Activated CD8-positive, alpha-beta memory T cell treated with anti-CD3 and anti-CD28 coated beads, Interleukin-2, amount 50 U/mL, for 1 hour (primary cell): ENCODE measurements around the gene MAP7D1.
"Not testable (repeated sequence)": the region's sequence is repeated elsewhere in the genome, so short reads cannot be mapped to it uniquely, and the experiment has no call there.

Experiments used
- DNase-seq: peaks from one replicate; pipeline ENCODE4 v3.0.0-alpha.2; 2020; ENCODE audit errors: extremely low read depth

Gene MAP7D1

DNA sequence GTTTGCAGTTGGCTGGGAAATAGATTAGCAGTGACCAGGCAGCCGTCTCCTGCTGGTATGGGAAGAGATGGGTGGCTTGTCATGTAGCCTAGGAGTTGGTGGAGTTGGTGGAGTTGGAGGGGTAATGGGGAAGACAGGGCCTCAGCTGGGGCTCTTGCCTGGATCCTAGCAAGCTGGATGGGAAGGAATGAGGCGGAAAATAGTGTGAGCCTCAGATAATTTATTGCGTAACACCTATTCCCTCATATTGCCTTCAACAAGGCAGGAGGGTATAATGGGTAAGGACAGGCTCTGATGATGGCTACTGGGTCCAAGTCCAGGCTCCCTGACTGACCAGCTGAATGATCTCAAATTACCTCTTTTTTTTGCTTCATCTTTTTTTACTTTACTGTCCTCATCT is 12.6 kb downstream of the MAP7D1 start:
- no peak for DNase-seq

- DNase-seq = no peak
These were observed 14.9 kb downstream of the MAP7D1 start for GRCh38 chr1:36170643-36171412.

GRCh38 chr1:36172017-36172747 is 16.2 kb downstream of the MAP7D1 start:
- DNase-seq = no peak

DNA sequence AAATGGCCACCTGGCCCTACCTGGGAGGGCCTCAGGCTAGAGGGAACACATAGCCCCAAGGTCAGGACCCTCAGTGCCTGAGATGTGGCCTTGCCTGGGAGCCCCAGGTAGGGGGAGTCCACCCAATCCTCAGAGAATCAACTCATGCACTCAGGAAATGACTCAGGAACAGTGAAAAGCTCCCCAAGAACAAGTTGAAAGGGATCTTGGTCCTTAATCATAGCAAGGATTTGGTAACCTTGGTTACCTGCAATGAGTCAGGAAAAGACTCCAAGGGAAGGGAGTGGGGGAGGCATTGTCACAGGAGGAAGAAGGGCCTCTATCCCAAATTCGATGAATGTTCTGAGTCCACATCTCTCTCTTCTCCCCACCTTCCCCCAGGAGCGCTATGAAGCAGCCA is 17.0 kb downstream of the MAP7D1 start:
- DNase-seq = no peak

DNA sequence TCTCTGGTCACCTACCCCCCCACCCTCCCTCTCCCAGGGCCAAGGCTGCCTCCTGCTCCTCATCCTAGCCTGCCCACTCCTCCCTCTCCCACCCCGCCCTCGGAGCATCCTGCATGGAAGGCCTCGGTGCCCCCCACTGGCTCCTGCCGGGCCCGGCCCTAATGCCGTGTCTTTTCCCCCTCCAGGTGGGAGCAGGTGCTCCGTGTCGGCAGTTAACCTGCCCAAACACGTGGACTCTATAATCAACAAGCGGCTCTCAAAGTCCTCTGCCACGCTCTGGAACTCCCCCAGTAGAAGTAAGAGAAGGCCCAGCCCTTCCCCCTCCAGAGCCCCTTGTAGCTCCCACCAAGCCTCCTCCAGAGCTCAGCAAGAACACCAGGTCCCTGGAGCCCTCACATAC is 18.8 kb downstream of the MAP7D1 start:
- no peak for DNase-seq

DNA sequence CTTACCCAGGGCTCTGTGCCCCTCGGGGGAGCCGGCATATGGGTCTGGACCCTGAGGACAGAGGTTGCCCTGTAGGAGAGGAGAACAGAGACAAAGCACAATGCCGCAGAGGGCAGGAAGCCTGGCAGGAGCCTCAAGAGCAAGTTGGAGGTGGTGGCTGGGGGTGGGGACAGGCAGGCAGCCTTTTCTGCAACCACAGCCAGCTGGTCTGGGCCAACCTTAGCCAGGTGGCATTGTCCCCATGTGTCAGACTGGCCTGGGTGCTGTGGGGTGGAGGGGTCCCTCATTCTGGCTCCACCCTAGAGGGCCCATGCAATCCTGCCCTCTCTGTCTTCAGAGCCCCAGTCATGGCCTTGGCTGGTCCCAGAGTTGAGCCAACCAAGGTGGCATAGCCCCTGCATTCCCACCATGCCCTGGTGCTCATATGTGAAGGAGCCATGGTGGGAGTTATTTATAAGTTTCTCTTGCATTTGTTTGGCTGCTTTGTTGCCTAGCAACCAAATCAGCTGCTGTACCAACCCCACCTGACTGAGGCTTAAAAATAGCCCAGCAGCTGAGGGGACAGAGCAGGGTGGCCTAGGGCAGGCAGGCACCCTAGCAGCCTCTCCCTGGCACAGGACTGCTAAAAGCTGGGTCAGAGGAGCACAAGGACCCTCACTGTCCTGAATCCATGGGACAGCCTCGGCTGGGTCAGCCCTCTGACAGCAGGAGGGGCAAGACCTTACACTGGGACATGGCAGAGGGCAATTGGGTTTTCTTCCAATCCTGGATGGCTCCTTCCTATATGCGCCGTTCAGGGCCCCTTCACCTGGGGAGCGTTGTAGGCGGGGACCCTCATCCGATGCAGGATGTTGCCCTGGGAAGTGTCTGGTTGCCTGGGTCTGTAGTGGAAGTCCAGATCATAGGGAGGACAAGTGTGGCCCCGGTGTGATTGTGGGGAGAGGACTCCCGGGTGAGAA is 19.5 kb downstream of the MAP7D1 start:
- no peak for DNase-seq

- no peak for DNase-seq
These were observed 20.4 kb downstream of the MAP7D1 start for GRCh38 chr1:36176106-36176949.

DNA sequence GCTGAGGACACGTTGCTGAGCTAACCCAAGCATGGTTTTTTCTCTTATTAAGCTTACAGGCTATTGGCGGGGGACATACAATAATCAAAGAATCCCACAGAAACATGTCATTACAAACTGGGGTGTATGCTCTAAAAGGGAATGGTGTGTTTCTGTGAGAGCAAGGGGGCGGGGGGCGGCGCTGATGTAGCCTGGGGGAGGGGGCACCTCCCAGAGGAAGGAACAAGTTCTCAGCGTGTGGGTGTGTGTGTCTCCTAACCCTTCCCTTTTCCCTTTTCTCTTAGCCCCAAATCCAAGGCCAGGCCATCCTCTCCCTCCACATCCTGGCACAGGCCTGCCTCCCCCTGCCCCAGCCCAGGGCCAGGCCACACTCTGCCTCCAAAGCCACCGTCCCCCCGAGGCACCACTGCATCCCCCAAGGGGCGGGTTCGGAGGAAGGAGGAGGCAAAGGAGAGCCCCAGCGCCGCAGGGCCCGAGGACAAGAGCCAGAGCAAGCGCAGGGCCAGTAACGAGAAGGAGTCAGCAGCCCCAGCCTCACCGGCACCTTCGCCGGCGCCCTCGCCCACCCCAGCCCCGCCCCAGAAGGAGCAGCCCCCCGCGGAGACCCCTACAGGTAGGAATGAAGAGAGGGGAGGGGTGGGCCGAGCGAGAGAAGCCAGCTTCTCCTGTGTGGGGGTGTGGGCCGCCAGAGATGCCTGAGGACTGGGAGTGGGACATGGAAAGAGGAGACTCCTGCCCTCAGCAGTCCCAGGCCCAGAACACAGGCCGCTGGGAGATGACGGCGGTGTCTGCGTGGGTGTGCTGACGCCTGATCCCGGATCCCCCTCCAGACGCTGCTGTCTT is 21.9 kb downstream of the MAP7D1 start:
- no peak for DNase-seq

DNA sequence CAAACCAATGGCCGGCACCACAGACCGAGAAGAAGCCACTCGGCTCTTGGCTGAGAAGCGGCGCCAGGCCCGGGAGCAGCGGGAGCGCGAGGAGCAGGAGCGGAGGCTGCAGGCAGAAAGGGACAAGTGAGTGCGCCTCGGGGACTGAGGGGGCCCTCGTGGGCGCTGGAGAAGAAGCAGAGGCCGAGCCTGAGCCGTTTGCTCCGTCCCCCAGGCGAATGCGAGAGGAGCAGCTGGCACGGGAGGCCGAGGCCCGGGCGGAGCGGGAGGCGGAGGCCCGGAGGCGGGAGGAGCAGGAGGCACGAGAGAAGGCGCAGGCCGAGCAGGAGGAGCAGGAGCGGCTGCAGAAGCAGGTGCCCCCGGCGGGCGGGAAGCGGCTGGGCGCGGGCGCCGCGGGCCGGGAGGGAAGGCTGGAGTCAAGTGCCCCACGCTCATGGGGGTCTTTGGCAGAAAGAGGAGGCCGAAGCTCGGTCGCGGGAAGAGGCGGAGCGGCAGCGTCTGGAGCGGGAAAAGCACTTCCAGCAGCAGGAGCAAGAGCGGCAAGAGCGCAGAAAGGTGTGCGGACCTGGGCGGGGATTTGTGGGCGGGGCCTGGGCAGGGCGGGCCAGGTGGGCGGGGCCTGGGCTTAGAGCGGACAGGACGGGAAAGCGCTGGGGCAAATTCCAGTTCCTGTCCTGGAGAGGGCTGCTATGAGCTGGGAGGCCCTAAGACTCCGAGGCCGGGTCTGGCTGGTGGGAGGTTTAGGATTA is 22.7 kb downstream of the MAP7D1 start:
- DNase-seq = no peak

DNA sequence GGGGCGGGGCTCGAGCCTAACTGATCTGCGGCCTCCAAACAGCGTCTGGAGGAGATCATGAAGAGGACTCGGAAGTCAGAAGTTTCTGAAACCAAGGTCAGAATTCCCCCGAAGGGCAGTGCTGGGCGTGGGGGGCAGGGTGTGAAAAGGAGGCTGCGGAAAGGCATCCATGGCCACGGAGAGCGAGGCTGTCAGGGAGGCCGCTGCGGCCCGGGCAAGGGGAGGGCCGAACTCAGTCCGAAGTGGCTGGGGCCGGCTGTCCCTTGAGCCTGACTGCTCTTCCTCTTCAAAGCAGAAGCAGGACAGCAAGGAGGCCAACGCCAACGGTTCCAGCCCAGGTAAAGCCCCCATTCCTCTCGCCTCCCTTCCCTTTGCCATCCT is 23.2 kb downstream of the MAP7D1 start:
- no peak for DNase-seq

- DNase-seq = no peak
These were observed 26.8 kb downstream of the MAP7D1 start for GRCh38 chr1:36182734-36183133.

DNA sequence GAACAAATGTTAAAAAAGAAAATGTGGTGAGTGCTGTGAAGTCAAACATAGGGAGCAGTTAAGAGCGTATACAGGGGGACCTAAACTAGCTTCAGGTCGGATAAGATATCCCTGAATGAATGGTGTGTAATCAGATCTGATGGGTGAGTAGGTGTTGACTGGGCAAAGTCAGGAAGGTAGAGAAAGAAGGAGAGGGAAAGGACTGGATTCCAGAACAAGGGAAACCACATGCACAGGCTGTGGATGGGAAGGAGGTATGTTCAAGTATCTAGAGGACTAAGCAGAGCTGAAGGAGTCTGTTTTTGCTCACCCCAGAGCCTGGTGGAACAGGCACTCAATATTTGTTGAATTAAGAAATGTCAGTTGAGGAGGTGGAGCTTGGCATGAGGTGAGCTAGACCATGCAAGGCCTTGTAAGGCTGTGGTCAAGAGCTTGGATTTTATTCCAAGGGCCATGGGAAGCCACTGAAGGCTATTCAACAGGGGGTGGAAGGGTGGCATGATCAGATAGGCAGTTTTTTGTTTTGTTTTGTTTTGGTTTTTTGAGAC is 27.4 kb downstream of the MAP7D1 start:
- no peak for DNase-seq

DNA sequence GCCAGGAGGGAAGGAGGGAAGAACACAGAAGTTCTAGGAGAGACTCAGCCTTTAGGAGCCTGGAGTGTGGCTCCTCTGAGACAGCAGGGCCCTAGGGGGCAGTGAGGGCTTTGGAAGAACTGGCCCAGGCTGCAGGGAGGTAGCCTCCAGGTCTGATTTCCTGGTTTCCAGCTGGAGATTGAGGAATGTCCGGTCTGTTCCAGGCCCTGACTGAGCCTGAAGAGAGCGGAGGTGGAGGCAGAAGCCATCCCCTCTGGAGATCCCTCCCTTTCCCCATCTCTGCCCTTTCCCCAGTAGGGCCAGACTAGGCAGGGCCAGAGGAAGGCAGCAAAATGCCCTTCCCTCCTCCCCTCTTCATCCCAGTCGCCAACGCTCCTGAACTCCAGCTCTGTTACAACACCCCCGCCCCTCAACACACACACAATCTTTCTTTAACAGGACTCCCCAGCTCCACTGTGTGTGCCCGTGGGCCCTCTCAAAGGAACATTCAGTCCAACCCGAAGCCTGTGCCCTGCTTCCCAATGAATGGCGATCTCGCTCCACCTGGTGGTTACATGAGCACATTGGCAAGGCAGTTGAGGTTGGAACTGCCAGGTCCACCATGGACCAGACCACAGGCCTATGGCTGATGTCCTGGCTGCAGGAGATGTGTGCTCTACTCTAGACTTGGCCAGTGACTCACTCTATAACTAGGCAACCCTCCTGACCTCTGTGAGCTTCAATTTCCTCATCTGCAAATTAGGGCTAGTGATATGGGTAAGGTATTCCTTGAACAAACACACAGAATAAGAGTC is 32.0 kb downstream of the MAP7D1 start:
- DNase-seq = peak; percentile 69

DNA sequence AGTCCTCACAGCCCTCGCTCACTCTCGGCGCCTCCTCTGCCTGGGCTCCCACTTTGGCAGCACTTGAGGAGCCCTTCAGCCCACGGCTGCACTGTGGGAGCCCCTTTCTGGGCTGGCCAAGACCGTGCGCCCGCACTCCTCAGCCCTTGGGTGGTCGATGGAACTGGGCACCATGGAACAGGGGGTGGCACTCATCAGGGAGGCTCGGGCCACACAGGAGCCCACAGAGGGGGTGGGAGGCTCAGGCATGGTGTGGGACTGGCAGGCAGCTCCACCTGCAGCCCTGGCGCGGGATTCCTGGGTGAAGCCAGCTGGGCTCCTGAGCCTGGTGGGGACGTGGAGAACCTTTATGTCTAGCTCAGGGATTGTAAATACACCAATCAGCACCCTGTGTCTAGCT is 40.8 kb downstream of the MAP7D1 start:
- DNase-seq = not testable (repeated sequence)

DNA sequence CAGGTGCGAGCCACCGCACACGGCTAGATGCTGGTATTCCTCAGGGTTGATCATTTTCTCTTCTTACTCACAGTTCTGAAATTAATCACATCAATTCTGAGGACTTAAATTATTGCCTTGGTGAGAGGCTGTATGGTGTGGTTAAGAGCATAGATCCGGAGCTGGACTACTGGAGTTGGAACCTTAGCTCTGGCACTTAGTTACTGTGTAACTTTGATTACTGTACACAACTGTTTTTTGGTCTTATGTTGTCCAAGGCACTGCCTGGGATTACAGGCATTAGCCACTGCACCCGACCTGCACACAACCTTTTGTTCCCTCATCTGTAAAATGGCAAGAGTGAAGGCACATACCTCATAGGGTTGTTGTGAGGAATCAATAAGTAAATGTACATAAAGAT is 42.7 kb downstream of the MAP7D1 start:
- no peak for DNase-seq

- no peak for DNase-seq
These were observed 44.2 kb downstream of the MAP7D1 start for GRCh38 chr1:36199934-36200741.

- DNase-seq = no peak
These were observed 47.1 kb downstream of the MAP7D1 start for GRCh38 chr1:36203027-36203553.
